Fibroblast of lung (primary cell): ENCODE data around the gene SMIM36. TPM values are rescaled to one million over a fixed set of nuclear protein-coding genes. Genes with fewer than 3 reads are reported as not detected.
A peak's percentile ranks its signal among the peaks of the same experiment; 100 is the strongest.

Experiments used
- DNase-seq, 2 donors: peaks; one replicate each; pipeline versions ENCODE4 v3.0.0 to v3.0.0-alpha.2; 2010; ENCODE audit warnings: low read depth in 2 of 2
- H2AFZ ChIP-seq: 2 replicates; pipeline ENCODE4 v1.5.1; 2012; ENCODE audit warnings: low read length, control low read depth, inconsistent platforms
- H3K27ac ChIP-seq: 2 replicates; pipeline ENCODE4 v1.5.1; 2011; ENCODE audit warnings: low read length, control low read depth; ENCODE audit not compliant: insufficient read depth
- H3K27me3 ChIP-seq: 2 replicates; pipeline ENCODE4 v1.5.1; 2011; ENCODE audit warnings: mild to moderate bottlenecking, low read length; ENCODE audit not compliant: control insufficient read depth, insufficient read depth
- H3K36me3 ChIP-seq: 2 replicates; pipeline ENCODE4 v1.5.1; 2011; ENCODE audit warnings: low read length; ENCODE audit not compliant: control insufficient read depth, insufficient read depth
- H3K4me1 ChIP-seq: 2 replicates; pipeline ENCODE4 v1.5.1; 2011; ENCODE audit warnings: low read length; ENCODE audit not compliant: control insufficient read depth, insufficient read depth; ENCODE audit errors: extremely low read depth
- H3K4me2 ChIP-seq: 2 replicates; pipeline ENCODE4 v1.5.1; 2011; ENCODE audit warnings: low read length, control low read depth; ENCODE audit not compliant: insufficient read depth; ENCODE audit errors: extremely low read depth
- H3K4me3 ChIP-seq, 4 experiments: fragments of 200-600 bp in 1 of 4; sonication (generic) in 1 of 4; replicated peaks in 1 of 4; 2 replicates each; pipeline ENCODE4 v1.5.1; 2011 to 2016; ENCODE audit warnings: low read length in 4 of 4, low read depth in 3 of 4, mild to moderate bottlenecking in 3 of 4, control low read depth in 2 of 4, inconsistent platforms in 1 of 4, mixed read lengths in 1 of 4; ENCODE audit not compliant: insufficient read depth in 1 of 4; ENCODE audit errors: control extremely low read depth in 1 of 4
- H3K79me2 ChIP-seq: 2 replicates; pipeline ENCODE4 v1.5.1; 2012; ENCODE audit warnings: mild to moderate bottlenecking, low read length, inconsistent platforms; ENCODE audit not compliant: control insufficient read depth, insufficient read depth
- H3K9ac ChIP-seq: 2 replicates; pipeline ENCODE4 v1.5.1; 2011; ENCODE audit warnings: mild to moderate bottlenecking, low read length, control low read depth; ENCODE audit not compliant: insufficient read depth
- H3K9me3 ChIP-seq: 2 replicates; pipeline ENCODE4 v1.5.1; 2012; ENCODE audit warnings: low read depth, low read length; ENCODE audit not compliant: control insufficient read depth, insufficient read depth
- H4K20me1 ChIP-seq: 2 replicates; pipeline ENCODE4 v1.5.1; 2011; ENCODE audit warnings: low read length; ENCODE audit not compliant: control insufficient read depth, insufficient read depth; ENCODE audit errors: extremely low read depth
- EZH2 ChIP-seq: IDR thresholded peaks from 2 replicates; pipeline ENCODE4 v1.5.1; 2012; ENCODE audit warnings: low read length, control low read depth, mild to moderate bottlenecking; ENCODE audit errors: missing control alignments
- polyA plus RNA-seq, 2 donors: library from polyadenylated mRNA; depleted of rRNA in 1 of 2; stranded (reverse) in 1 of 2; unstranded in 1 of 2; fragments of >200 nt; gene quantifications; 2 replicates each; pipeline ENCODE4 v1.2.1, GENCODE V29; 2011 to 2012; ENCODE audit warnings: missing spikeins in 1 of 2
- total RNA-seq: library from RNA; depleted of rRNA; stranded (reverse); fragments of >200 nt; gene quantifications from 2 replicates; pipeline ENCODE4 v1.2.1, GENCODE V29; 2014
- TF ChIP-seq, protein P1 (sequence below), 2 donors: IDR thresholded peaks in 1 of 2; conservative IDR thresholded peaks in 1 of 2; 1 replicate in 1 of 2; 2 replicates in 1 of 2; pipeline ENCODE4 v1.5.1; 2011 to 2012; ENCODE audit warnings: low read length in 2 of 2, control low read depth in 1 of 2, inconsistent platforms in 1 of 2, low read depth in 1 of 2, mild to moderate bottlenecking in 1 of 2

Gene SMIM36
- total and polyA plus RNA-seq, 2 donors (not counting 1 experiment from before 2014, with no cell fraction given) = not detected

DNA sequence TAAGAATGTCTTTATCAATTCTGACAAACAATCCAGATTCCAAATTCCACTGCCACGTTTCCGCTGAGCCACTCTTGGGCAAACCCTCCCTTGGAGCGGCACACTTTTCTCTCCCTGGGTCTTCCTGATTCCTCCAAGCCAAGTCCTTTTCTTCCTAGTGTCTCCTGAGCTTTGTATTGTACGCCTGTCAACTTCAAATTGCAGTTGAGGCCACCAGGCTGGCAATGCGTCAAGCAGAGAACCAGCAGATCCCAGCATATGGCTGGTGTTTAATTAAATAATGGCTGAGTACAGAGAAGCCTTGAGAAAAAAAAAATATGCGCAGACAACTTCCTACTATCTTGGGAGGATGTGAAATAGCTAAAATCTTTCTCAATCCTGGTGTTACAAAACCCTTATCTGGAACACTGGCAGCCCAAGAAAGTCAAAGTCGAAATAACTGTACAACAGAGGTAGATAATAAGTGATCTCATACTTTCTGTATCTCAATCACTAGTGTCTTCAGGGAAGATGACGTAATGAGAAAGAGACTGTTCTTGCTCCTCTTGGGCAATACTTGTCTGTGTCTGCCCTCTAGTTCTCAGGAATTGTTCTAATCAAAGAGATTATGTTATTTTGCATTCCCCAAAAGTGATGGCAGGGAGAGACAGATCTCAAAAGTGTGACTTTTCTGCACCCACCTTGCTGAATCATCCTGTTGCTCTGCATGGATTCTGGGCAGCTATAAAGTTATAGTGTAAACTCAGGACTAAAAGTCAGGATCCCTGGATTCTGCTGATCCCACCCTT, 15.0 kb downstream of the SMIM36 start:
- Histone ChIP-seq H3K9me3 (no peaks in the 10 kb centered on the region), H3K36me3 (no peaks in the 10 kb centered on the region), H2AFZ (no peak overlapping the region), H3K79me2 (no peaks in the 10 kb centered on the region), H3K9ac (no peak overlapping the region), H4K20me1 (no peaks in the 10 kb centered on the region), H3K4me1 (no peaks in the 10 kb centered on the region), H3K27me3 (no peaks in the 10 kb centered on the region), H3K27ac (no peak overlapping the region), H3K4me3 (peak overlapping the region in 1 of 4 experiments; percentile 11), H3K4me2 (peak overlapping the region; percentile 15)
- peak; percentile 56 to 84 for DNase-seq
- TF ChIP-seq EZH2 = no peak
- TF ChIP-seq, protein P1, sequence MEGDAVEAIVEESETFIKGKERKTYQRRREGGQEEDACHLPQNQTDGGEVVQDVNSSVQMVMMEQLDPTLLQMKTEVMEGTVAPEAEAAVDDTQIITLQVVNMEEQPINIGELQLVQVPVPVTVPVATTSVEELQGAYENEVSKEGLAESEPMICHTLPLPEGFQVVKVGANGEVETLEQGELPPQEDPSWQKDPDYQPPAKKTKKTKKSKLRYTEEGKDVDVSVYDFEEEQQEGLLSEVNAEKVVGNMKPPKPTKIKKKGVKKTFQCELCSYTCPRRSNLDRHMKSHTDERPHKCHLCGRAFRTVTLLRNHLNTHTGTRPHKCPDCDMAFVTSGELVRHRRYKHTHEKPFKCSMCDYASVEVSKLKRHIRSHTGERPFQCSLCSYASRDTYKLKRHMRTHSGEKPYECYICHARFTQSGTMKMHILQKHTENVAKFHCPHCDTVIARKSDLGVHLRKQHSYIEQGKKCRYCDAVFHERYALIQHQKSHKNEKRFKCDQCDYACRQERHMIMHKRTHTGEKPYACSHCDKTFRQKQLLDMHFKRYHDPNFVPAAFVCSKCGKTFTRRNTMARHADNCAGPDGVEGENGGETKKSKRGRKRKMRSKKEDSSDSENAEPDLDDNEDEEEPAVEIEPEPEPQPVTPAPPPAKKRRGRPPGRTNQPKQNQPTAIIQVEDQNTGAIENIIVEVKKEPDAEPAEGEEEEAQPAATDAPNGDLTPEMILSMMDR (conservative IDR thresholded peaks at IDR 0.05 in 1 of 2, IDR thresholded peaks at IDR 0.05 in 1 of 2; ENCODE audit: low read depth in 1 of 2, low read length in 2 of 2) = no peak

DNA sequence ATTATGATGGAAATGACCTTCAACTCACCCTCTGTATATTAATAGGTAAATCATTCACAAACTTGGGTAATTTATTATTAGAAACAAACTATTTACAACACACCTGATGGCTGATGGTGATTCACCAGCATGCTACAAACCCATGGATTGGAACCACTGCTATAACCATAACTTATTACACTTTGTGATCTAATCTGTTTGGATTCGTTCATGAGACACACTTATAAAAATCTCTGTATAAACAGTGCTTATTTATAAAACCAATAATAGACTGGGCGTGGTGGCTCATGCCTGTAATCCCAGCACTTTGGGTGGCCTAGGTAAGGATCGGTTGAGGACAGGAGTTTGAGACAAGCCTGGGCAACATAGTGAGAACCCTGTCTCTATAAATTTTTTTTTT, 16.0 kb downstream of the SMIM36 start:
- no peak overlapping the region for H3K4me3 ChIP-seq
- H3K27ac ChIP-seq = no peak overlapping the region
- H3K79me2 ChIP-seq = no peaks in the 10 kb centered on the region
- H3K4me2 ChIP-seq = no peak overlapping the region
- no peak for TF ChIP-seq EZH2
- TF ChIP-seq, protein P1 (conservative IDR thresholded peaks at IDR 0.05 in 1 of 2, IDR thresholded peaks at IDR 0.05 in 1 of 2; ENCODE audit: low read depth in 1 of 2, low read length in 2 of 2) = no peak
- no peak for DNase-seq
- no peak overlapping the region for H2AFZ ChIP-seq
- no peaks in the 10 kb centered on the region for H3K36me3 ChIP-seq
- H3K27me3 ChIP-seq = no peaks in the 10 kb centered on the region
- no peaks in the 10 kb centered on the region for H3K4me1 ChIP-seq
- no peak overlapping the region for H3K9ac ChIP-seq
- H3K9me3 ChIP-seq = no peaks in the 10 kb centered on the region
- H4K20me1 ChIP-seq = no peaks in the 10 kb centered on the region

DNA sequence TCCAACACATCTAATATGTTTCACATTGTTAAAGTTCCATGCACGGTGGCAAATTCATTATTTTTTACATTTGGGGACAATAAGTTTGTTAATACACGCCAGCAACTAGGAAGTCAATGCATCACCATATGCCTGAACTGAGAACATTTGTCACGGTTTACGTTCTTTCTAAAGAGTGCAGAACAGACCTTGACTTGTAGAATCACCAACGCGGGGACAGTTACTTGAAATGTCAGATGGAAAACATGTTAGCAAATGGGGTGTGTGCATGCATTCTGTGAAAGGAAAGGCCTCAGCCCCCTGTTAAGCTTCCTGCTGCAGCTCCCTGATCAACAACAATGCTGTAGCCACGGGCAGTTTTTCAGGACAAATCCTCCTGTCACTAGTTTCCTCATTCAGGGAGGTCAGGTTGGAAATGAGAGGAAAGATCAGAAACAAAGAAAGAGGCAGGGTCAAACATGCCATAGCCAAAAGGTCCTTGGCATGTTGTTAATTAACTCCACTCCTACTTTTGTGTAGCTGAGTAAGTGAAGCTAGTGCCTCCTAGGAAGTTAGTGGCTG, 18.4 kb downstream of the SMIM36 start:
- Histone ChIP-seq H4K20me1 (no peaks in the 10 kb centered on the region), H3K4me1 (no peaks in the 10 kb centered on the region), H2AFZ (no peak overlapping the region), H3K4me3 (no peak overlapping the region), H3K4me2 (no peak overlapping the region), H3K36me3 (no peaks in the 10 kb centered on the region), H3K27ac (no peak overlapping the region), H3K9me3 (no peaks in the 10 kb centered on the region), H3K27me3 (no peaks in the 10 kb centered on the region), H3K9ac (no peak overlapping the region), H3K79me2 (no peaks in the 10 kb centered on the region)
- DNase-seq = no peak
- no peak for TF ChIP-seq EZH2
- TF ChIP-seq, protein P1 (conservative IDR thresholded peaks at IDR 0.05 in 1 of 2, IDR thresholded peaks at IDR 0.05 in 1 of 2; ENCODE audit: low read depth in 1 of 2, low read length in 2 of 2) = no peak
